ENCODE data around the gene VLDLR.

GRCh38 chr9:2616692-2617377 lies 4.8 kb upstream of the VLDLR start:
- no peak for TF ChIP-seq EZH2 (IDR thresholded peaks at IDR 0.05; ENCODE audit: borderline replicate concordance, low read length)
- TF ChIP-seq CTCF (conservative IDR thresholded peaks at IDR 0.05 in 1 of 2, IDR thresholded peaks at IDR 0.05 in 1 of 2; ENCODE audit: extremely low read depth in 1 of 2, insufficient read depth in 1 of 2, low read depth in 1 of 2, low read length in 2 of 2), result no peak

Measured in mammary epithelial cell (primary cell).